ENCODE results near the gene PCDHGB4.
"Not testable (repeated sequence)": the region's sequence is repeated elsewhere in the genome, so short reads cannot be mapped to it uniquely, and the experiment has no call there.

PCDHGB4 gene

GRCh38 chr5:141432726-141433125 lies 45.2 kb downstream of the PCDHGB4 start:
- DNase-seq = not testable (repeated sequence)

- DNase-seq = no peak
Observed at GRCh38 chr5:141434006-141434405, 46.5 kb downstream of the PCDHGB4 start.

GRCh38 chr5:141437221-141437620 lies 49.7 kb downstream of the PCDHGB4 start:
- DNase-seq = no peak

GRCh38 chr5:141439411-141440141 lies 52.1 kb downstream of the PCDHGB4 start:
- DNase-seq = no peak

Measured in activated CD4-positive, alpha-beta T cell treated with anti-CD3 and anti-CD28 coated beads, Interleukin-2, Interleukin-6, amounts not matched to agents 100 ng/mL and 50 ng/mL, durations not matched to agents 16 hours and 8 hours (primary cell).